ENCODE data around the gene PIMREG.

The PIMREG gene

GRCh38 chr17:6498901-6499540, 54.8 kb downstream of the PIMREG start:
- no peak for DNase-seq (ENCODE audit: low spot score)
